Mesenchymal stem cell (in vitro differentiated cells and primary cell): ENCODE measurements around the gene LMOD3.

ENCODE experiments used
- DNase-seq: peaks from one replicate; pipeline ENCODE4 v3.0.0-alpha.2; 2013
- H2AFZ ChIP-seq: one replicate; pipeline ENCODE4 v1.6.1; 2013; ENCODE audit warnings: low read depth, mild to moderate bottlenecking, control low read depth, inconsistent platforms, low read length, moderate library complexity
- H2AK5ac ChIP-seq: 2 replicates; pipeline ENCODE4 v1.6.1; 2013; ENCODE audit warnings: low read length, moderate library complexity, mild to moderate bottlenecking, inconsistent platforms; ENCODE audit not compliant: severe bottlenecking
- H2BK120ac ChIP-seq: one replicate; pipeline ENCODE4 v1.6.1; 2013; ENCODE audit warnings: low read depth, mild to moderate bottlenecking, inconsistent platforms, low read length, moderate library complexity
- H2BK12ac ChIP-seq, 2 experiments: one replicate each; pipeline ENCODE4 v1.6.1; 2013; ENCODE audit warnings: inconsistent platforms in 2 of 2, low read length in 2 of 2, mild to moderate bottlenecking in 2 of 2, moderate library complexity in 2 of 2, control low read depth in 1 of 2
- H2BK15ac ChIP-seq: one replicate; pipeline ENCODE4 v1.6.1; 2013; ENCODE audit warnings: mild to moderate bottlenecking, low read depth, inconsistent platforms; ENCODE audit not compliant: poor library complexity, severe bottlenecking
- H2BK5ac ChIP-seq: 2 replicates; pipeline ENCODE4 v1.6.1; 2013; ENCODE audit warnings: low read depth, mild to moderate bottlenecking, low read length, control low read depth, inconsistent platforms; ENCODE audit not compliant: poor library complexity, severe bottlenecking
- H3K14ac ChIP-seq, 2 experiments: one replicate each; pipeline ENCODE4 v1.6.1; 2013; ENCODE audit warnings: inconsistent platforms in 2 of 2, low read length in 2 of 2, control low read depth in 1 of 2, mild to moderate bottlenecking in 1 of 2, moderate library complexity in 1 of 2
- H3K18ac ChIP-seq, 2 experiments: one replicate each; pipeline ENCODE4 v1.6.1; 2013; ENCODE audit warnings: inconsistent platforms in 2 of 2, low read length in 2 of 2, control low read depth in 1 of 2, low read depth in 1 of 2, mild to moderate bottlenecking in 1 of 2
- H3K23ac ChIP-seq, 2 experiments: one replicate each; pipeline ENCODE4 v1.6.1; 2013; ENCODE audit warnings: inconsistent platforms in 2 of 2, low read length in 2 of 2, mild to moderate bottlenecking in 2 of 2, moderate library complexity in 2 of 2, control low read depth in 1 of 2
- H3K27ac ChIP-seq: 2 replicates; pipeline ENCODE4 v1.5.1; 2013; ENCODE audit warnings: mild to moderate bottlenecking, moderate library complexity, low read length, control low read depth, inconsistent platforms; ENCODE audit not compliant: poor library complexity, severe bottlenecking
- H3K27me3 ChIP-seq, 2 experiments: 2 replicates each; pipeline versions ENCODE4 v1.6.1 to v1.7.0; 2013; ENCODE audit warnings: low read length in 2 of 2, mild to moderate bottlenecking in 2 of 2, moderate library complexity in 2 of 2, control low read depth in 1 of 2, inconsistent platforms in 1 of 2; ENCODE audit not compliant: control insufficient read depth in 1 of 2, insufficient read depth in 1 of 2
- H3K36me3 ChIP-seq, 2 experiments: 2 replicates each; pipeline versions ENCODE4 v1.6.1 to v1.7.0; 2013; ENCODE audit warnings: low read length in 2 of 2, control low read depth in 1 of 2, inconsistent platforms in 1 of 2, low read depth in 1 of 2, mild to moderate bottlenecking in 1 of 2; ENCODE audit not compliant: insufficient read depth in 2 of 2, control insufficient read depth in 1 of 2
- H3K4ac ChIP-seq, 2 experiments: one replicate each; pipeline ENCODE4 v1.6.1; 2013; ENCODE audit warnings: inconsistent platforms in 2 of 2, low read length in 2 of 2, mild to moderate bottlenecking in 2 of 2, moderate library complexity in 2 of 2, control low read depth in 1 of 2, low read depth in 1 of 2
- H3K4me1 ChIP-seq: 2 replicates; pipeline ENCODE4 v1.6.1; 2013; ENCODE audit warnings: low read depth, low read length, control low read depth; ENCODE audit not compliant: control insufficient read depth, insufficient read depth
- H3K4me2 ChIP-seq: 2 replicates; pipeline ENCODE4 v1.6.1; 2013; ENCODE audit warnings: low read length, mild to moderate bottlenecking, inconsistent platforms; ENCODE audit not compliant: poor library complexity, severe bottlenecking
- H3K4me3 ChIP-seq, 2 experiments: 2 replicates each; pipeline versions ENCODE4 v1.5.1 to v1.7.0; 2013; ENCODE audit warnings: low read length in 2 of 2, mild to moderate bottlenecking in 2 of 2, control low read depth in 1 of 2, low read depth in 1 of 2; ENCODE audit not compliant: insufficient read depth in 1 of 2
- H3K79me1 ChIP-seq: replicated peaks from 2 replicates; pipeline ENCODE4 v1.6.1; 2013; ENCODE audit warnings: mild to moderate bottlenecking, control low read depth, low read length, inconsistent platforms; ENCODE audit not compliant: poor library complexity, severe bottlenecking
- H3K9ac ChIP-seq: 2 replicates; pipeline ENCODE4 v1.7.0; 2013; ENCODE audit warnings: mild to moderate bottlenecking, low read length, moderate library complexity
- H3K9me3 ChIP-seq: 2 replicates; pipeline ENCODE4 v1.7.0; 2013; ENCODE audit warnings: mild to moderate bottlenecking, low read length; ENCODE audit not compliant: control insufficient read depth
- H4K8ac ChIP-seq: one replicate; pipeline ENCODE4 v1.6.1; 2013; ENCODE audit warnings: inconsistent platforms, mild to moderate bottlenecking, low read length, moderate library complexity
- H4K91ac ChIP-seq: one replicate; pipeline ENCODE4 v1.6.1; 2013; ENCODE audit warnings: mild to moderate bottlenecking, low read length, inconsistent platforms
- WGBS: methylation state at CpG from one replicate; pipeline ENCODE4 v1.1.7; 2013; ENCODE audit warnings: mixed read lengths; 5-methylcytosine and 5-hydroxymethylcytosine counted together

LMOD3 gene

GRCh38 chr3:69072928-69073327, 49.5 kb downstream of the LMOD3 start:
- no peak overlapping the region for H4K91ac ChIP-seq
- WGBS: 95% methylated on average over 3 of the region's 3 CpGs
- peaks cover 17% of the 10 kb centered on the region for H3K79me1 ChIP-seq

DNA sequence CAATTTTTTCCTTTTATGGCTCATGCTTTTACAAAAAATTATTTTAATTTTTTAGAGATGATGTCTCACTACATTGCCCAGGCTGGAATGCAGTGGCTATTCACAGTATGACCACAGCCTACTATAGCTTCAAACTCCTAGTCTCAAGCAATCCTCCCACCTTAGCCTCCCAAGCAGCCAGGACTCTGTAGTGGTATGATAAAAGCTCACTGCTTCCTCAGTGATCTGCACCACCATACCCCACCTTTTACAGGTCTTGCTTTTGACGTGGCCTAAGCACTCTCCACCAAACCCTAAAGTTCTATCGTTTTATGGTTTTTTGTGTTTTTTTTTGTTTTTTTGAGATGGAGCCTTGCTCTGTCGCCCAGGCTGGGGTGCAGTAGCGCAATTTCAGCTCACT, 56.3 kb downstream of the LMOD3 start:
- Histone ChIP-seq H3K4ac (no peak overlapping the region), H3K4me1 (no peaks in the 10 kb centered on the region), H3K36me3 (peaks cover 9 to 75% of the 10 kb centered on the region in 2 experiments), H2BK15ac (no peak overlapping the region), H3K27me3 (no peaks in the 10 kb centered on the region), H3K9ac (no peak overlapping the region), H2AK5ac (no peak overlapping the region), H3K18ac (no peak overlapping the region), H2BK12ac (no peak overlapping the region), H2BK120ac (no peak overlapping the region), H3K27ac (no peak overlapping the region), H3K4me2 (no peak overlapping the region), H2BK5ac (no peak overlapping the region), H2AFZ (no peak overlapping the region), H4K91ac (no peak overlapping the region), H3K9me3 (no peaks in the 10 kb centered on the region), H3K4me3 (no peak overlapping the region), H3K79me1 (peaks cover 19% of the 10 kb centered on the region), H4K8ac (no peak overlapping the region), H3K23ac (no peak overlapping the region), H3K14ac (no peak overlapping the region)
- 27% methylated on average over 2 of the region's 4 CpGs for WGBS
- DNase-seq: no peak

More at GRCh38 chr3:69072928-69073327, 49.5 kb downstream of the LMOD3 start:
- no peak overlapping the region for H3K9ac ChIP-seq
- H3K4me2 ChIP-seq: no peak overlapping the region
- peaks cover 11 to 59% of the 10 kb centered on the region in 2 experiments for H3K36me3 ChIP-seq
- no peak overlapping the region for H3K27ac ChIP-seq
- H3K27me3 ChIP-seq: no peaks in the 10 kb centered on the region
- no peak overlapping the region for H3K4ac ChIP-seq
- H3K14ac ChIP-seq: no peak overlapping the region
- H2AK5ac ChIP-seq: no peak overlapping the region
- no peak overlapping the region for H2BK12ac ChIP-seq
- H2BK120ac ChIP-seq: no peak overlapping the region
- no peak overlapping the region for H3K18ac ChIP-seq
- no peak overlapping the region for H4K8ac ChIP-seq
- H3K9me3 ChIP-seq: no peaks in the 10 kb centered on the region
- H3K4me3 ChIP-seq: no peak overlapping the region
- peaks cover 2% of the 10 kb centered on the region for H3K4me1 ChIP-seq
- H3K23ac ChIP-seq: no peak overlapping the region
- H2BK15ac ChIP-seq: no peak overlapping the region
- H2AFZ ChIP-seq: no peak overlapping the region
- DNase-seq: no peak
- H2BK5ac ChIP-seq: no peak overlapping the region

DNA sequence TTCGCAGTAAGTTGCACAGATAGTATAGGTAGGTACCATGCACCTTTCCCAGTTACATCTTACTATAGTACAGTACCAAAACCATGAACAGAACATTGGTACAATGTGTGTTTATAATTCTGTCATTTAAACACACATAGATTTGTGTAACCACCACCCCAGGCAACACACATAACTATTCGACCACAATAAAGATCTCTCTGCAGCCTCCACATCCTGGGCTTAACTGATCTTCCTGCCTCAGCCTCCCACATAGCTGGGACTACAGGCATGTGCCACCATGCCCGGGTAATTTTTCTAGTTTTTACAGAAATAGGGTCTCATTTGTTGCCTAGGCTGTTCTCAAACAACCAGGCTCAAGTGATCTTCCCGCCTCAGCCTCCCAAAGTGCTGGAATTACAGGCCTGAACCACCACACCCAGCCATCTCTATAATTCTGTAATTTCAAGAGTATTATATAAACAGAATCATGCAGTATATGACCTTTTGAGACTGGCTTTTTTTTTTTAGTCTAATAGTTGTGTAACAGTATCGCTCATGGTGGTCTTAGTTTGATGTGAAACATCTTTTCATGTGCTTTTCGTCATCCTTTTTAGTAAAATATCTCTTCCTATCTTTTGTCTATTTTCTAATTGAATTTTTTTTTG, 57.0 kb downstream of the LMOD3 start:
- no peak overlapping the region for H2AFZ ChIP-seq
- no peak overlapping the region for H3K14ac ChIP-seq
- H3K4me1 ChIP-seq: no peaks in the 10 kb centered on the region
- WGBS: 100% methylated on average over 2 of the region's 6 CpGs
- H3K9me3 ChIP-seq: no peaks in the 10 kb centered on the region
- no peak overlapping the region for H3K18ac ChIP-seq
- H3K79me1 ChIP-seq: peaks cover 16% of the 10 kb centered on the region
- no peak overlapping the region for H4K8ac ChIP-seq
- no peak overlapping the region for H2BK120ac ChIP-seq
- H2BK12ac ChIP-seq: no peak overlapping the region
- DNase-seq: no peak
- no peaks in the 10 kb centered on the region for H3K27me3 ChIP-seq
- no peak overlapping the region for H3K27ac ChIP-seq
- H3K36me3 ChIP-seq: peaks cover 11 to 75% of the 10 kb centered on the region in 2 experiments
- no peak overlapping the region for H3K4me2 ChIP-seq
- no peak overlapping the region for H2AK5ac ChIP-seq
- no peak overlapping the region for H3K23ac ChIP-seq
- H4K91ac ChIP-seq: no peak overlapping the region
- H2BK15ac ChIP-seq: no peak overlapping the region
- H3K9ac ChIP-seq: no peak overlapping the region
- no peak overlapping the region for H2BK5ac ChIP-seq
- no peak overlapping the region for H3K4ac ChIP-seq
- H3K4me3 ChIP-seq: no peak overlapping the region

DNA sequence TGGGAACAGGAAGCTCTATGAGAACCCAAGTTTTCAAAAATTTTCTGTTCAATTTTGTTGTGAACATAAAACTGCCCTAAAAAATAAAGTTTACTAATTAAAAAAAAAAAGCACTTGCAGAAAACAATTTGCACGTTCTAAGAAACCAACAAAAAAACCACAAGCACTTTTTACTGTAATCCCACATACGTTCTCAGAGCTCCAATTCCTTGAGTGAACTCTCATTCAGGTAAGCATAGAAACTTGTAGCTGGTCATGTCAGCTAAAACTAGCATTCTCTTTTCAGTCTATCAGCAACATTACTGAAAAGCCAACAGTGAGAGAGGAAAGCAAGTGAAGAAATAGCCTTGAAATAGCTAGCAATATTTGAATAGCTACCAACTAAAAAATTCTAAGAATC, 58.8 kb downstream of the LMOD3 start:
- H2BK12ac ChIP-seq: no peak overlapping the region
- no peak overlapping the region for H3K18ac ChIP-seq
- H2BK120ac ChIP-seq: no peak overlapping the region
- H2AK5ac ChIP-seq: no peak overlapping the region
- peaks cover 15% of the 10 kb centered on the region for H3K79me1 ChIP-seq
- no peaks in the 10 kb centered on the region for H3K4me1 ChIP-seq
- H3K9me3 ChIP-seq: no peaks in the 10 kb centered on the region
- no peaks in the 10 kb centered on the region for H3K27me3 ChIP-seq
- no peak overlapping the region for H3K23ac ChIP-seq
- no peak overlapping the region for H4K91ac ChIP-seq
- H3K9ac ChIP-seq: no peak overlapping the region
- H4K8ac ChIP-seq: no peak overlapping the region
- no peak for DNase-seq
- H2AFZ ChIP-seq: no peak overlapping the region
- no peak overlapping the region for H3K14ac ChIP-seq
- H2BK15ac ChIP-seq: no peak overlapping the region
- WGBS: 100% methylated on average over 2 of the region's 2 CpGs
- H3K36me3 ChIP-seq: peaks cover 13 to 82% of the 10 kb centered on the region in 2 experiments
- H3K4ac ChIP-seq: no peak overlapping the region
- no peak overlapping the region for H2BK5ac ChIP-seq
- H3K4me2 ChIP-seq: no peak overlapping the region
- no peak overlapping the region for H3K27ac ChIP-seq
- no peak overlapping the region for H3K4me3 ChIP-seq
